Measurements from ENCODE around the gene SORCS1. TPM values are rescaled to one million over a fixed set of nuclear protein-coding genes. Genes with fewer than 3 reads are reported as not detected.
"Not testable (repeated sequence)": the region's sequence is repeated elsewhere in the genome, so short reads cannot be mapped to it uniquely, and the experiment has no call there.

Gene SORCS1
- total RNA-seq, 1 donor from 2014 or later, result 0.23 TPM

DNA sequence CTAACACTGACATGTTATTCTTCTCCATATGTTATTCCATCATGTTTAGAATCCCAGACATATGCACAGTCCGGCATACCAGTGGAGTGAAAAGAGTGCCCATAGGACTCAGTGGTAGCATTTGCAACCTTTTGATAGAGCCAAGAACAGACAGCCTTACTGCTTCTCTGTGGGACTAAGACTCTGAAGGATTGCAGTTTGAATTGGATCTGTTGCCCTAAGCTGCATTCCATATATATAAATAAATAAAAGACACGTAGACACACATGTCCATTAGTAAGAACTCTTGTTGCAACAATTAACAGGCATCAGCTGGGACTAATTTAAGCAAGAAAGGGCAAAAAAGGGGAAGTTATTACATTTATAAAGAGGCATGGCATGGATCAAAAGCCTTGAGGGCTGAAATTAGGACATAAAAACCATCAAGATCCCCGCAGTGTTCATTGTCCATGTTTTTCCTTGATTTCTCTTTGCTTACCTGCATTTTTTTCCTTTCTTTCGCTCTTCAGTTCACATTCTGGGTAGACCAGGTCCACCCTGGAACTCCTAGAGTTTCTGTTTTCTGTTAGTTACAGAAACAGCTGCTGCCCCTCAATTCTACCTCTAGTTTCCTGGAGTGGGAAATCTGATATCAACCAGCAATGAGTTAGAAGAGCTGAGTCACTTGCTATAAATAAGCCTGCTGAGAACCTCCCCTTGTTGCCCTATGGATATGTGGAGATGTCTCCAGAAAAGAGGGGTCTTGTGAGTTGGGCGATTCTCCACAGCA, 132.4 kb downstream of the SORCS1 start:
- DNase-seq (no peak), ATAC-seq (no peak)
- Histone ChIP-seq H3K4me1 (no peaks in the 10 kb centered on the region), H3K36me3 (no peaks in the 10 kb centered on the region), H3K9me3 (no peaks in the 10 kb centered on the region), H3K27ac (no peak overlapping the region), H3K4me3 (no peak overlapping the region), H3K27me3 (no peaks in the 10 kb centered on the region)
- TF ChIP-seq, protein P1, sequence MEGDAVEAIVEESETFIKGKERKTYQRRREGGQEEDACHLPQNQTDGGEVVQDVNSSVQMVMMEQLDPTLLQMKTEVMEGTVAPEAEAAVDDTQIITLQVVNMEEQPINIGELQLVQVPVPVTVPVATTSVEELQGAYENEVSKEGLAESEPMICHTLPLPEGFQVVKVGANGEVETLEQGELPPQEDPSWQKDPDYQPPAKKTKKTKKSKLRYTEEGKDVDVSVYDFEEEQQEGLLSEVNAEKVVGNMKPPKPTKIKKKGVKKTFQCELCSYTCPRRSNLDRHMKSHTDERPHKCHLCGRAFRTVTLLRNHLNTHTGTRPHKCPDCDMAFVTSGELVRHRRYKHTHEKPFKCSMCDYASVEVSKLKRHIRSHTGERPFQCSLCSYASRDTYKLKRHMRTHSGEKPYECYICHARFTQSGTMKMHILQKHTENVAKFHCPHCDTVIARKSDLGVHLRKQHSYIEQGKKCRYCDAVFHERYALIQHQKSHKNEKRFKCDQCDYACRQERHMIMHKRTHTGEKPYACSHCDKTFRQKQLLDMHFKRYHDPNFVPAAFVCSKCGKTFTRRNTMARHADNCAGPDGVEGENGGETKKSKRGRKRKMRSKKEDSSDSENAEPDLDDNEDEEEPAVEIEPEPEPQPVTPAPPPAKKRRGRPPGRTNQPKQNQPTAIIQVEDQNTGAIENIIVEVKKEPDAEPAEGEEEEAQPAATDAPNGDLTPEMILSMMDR (IDR thresholded peaks at IDR 0.05), result no peak
- intact Hi-C loops (cut with DNase I), result no loop called here

DNA sequence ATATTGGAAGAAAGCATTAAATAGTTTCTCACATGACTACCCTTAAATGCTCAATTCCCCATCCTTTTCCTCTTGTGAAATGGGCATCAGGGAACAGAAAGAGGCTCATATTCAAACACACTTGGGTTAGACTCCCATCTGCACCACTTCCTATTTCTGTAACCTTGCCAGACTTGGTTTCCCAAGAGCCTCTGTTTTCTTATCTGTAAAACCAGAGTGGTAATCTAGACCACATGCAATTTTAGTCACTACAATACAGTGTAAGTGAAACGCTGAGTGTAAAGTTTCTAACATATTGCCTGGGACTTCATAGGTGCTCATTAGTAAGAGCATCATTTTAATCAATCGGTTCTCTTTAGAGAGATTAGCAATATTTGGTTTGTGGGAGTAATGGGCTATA, 136.3 kb downstream of the SORCS1 start:
- Histone ChIP-seq H3K27me3 (no peaks in the 10 kb centered on the region), H3K27ac (no peak overlapping the region), H3K9me3 (no peaks in the 10 kb centered on the region), H3K4me3 (no peak overlapping the region), H3K4me1 (no peaks in the 10 kb centered on the region), H3K36me3 (no peaks in the 10 kb centered on the region)
- DNase-seq (no peak), ATAC-seq (peak; percentile 41)
- TF ChIP-seq, protein P1 (IDR thresholded peaks at IDR 0.05), result no peak
- intact Hi-C loops (cut with DNase I), result no loop called here

DNA sequence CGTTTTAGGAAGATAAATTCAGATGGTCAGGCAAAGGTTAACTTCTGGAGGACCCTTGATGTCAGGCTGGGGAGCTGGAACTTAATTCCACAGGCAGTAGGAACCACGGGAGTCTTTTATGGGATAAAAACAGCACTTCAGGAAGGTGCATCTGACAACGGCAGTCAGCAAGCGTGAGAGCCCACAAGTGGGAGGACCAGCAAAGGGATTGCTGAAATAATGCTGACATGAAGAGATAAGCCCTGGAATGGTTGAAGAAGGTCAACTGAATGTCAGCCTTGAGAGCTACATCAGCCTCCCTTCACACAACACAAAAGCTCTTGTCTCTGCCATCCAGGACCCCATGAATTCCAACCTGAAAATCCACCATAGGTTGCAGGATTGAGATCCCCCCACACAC, 138.8 kb downstream of the SORCS1 start:
- Histone ChIP-seq H3K27me3 (no peaks in the 10 kb centered on the region), H3K27ac (no peak overlapping the region), H3K4me3 (no peak overlapping the region), H3K4me1 (no peaks in the 10 kb centered on the region), H3K36me3 (no peaks in the 10 kb centered on the region), H3K9me3 (no peaks in the 10 kb centered on the region)
- DNase-seq (no peak), ATAC-seq (no peak)
- TF ChIP-seq, protein P1 (IDR thresholded peaks at IDR 0.05), result no peak
- intact Hi-C loops (cut with DNase I), result no loop called here

DNA sequence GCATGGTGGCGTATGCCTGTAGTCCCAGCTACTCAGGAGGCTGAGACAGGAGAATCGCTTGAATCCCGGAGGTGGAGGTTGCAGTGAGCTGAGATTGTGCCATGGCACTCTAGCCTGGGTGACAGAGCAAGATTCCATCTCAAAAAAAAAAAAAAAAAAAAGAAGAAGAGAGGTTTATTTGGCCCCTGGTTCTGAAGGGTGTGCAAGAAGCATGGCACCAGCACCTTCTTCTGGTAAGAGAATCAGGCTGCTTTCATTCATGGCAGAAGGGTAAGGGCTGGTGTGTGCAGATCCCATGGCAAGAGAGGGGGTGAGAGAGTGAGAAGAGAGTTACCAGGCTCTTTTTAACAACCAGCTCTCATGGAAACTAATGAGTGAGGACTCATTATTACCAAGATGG, 140.5 kb downstream of the SORCS1 start:
- H3K27me3 ChIP-seq; H3K27ac ChIP-seq; H3K9me3 ChIP-seq; intact Hi-C loops (cut with DNase I); ATAC-seq; H3K4me1 ChIP-seq; DNase-seq; H3K36me3 ChIP-seq; H3K4me3 ChIP-seq: not testable (repeated sequence)

DNA sequence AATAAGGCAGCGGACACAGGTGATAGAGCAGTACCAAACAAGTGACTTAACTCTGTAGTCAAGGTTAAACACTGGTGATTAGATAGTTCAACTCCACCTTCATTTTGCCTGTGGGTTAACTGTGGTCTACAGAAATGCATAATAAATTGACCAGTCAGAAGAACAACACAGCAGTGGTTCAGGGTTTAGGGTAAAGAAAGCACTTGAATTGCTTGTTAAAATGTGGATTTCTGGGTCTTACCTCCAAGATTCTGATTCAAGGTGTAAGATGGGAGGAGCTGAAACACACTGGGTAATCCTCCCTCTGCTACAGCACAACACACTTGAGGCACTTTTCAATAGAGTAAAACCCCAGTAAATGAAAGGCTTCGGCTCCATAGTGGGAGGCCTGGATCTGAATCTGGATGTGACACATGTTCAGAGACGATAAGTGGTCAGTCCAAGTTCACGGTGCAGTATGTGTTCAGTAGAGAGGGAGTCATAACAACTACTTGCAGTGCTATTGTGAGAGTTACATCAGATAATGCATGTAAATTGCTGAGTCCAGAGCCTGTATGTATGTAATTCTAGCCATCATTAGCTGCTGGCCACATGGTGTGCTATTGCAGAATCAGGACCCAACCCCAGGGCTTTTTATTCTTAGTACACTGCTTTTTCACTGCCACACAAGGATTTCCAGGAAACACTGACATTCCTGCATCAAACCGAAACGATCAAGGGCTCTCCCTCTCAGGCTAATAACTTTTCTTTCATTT, 141.7 kb downstream of the SORCS1 start:
- no peaks in the 10 kb centered on the region for H3K36me3 ChIP-seq
- intact Hi-C loops (cut with DNase I), result no loop called here
- no peaks in the 10 kb centered on the region for H3K27me3 ChIP-seq
- no peak for ATAC-seq
- H3K9me3 ChIP-seq, result no peaks in the 10 kb centered on the region
- TF ChIP-seq, protein P1 (IDR thresholded peaks at IDR 0.05), result no peak
- H3K4me3 ChIP-seq, result no peak overlapping the region
- H3K27ac ChIP-seq, result no peak overlapping the region
- no peak for DNase-seq
- H3K4me1 ChIP-seq, result no peaks in the 10 kb centered on the region

DNA sequence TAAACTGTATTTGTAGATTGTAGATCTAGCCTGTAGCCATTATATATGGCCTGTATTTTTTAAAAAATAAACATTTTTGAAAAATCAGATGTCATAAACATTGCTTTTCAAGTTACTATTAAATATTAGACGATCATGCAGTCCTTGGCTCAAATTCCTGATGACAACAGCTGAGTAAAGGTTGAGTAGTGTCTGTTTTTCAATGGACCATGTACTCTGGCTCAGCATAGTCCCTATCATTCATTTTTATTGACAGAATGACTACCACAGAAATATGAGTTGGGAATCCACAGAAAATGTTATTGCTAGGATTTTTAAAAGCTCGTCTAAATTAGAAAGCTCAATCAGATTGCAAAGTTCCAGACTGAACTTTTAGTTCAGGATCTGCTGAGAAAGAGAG, 145.4 kb downstream of the SORCS1 start:
- DNase-seq (no peak), ATAC-seq (no peak)
- no peaks in the 10 kb centered on the region for H3K36me3 ChIP-seq
- H3K4me3 ChIP-seq, result no peak overlapping the region
- intact Hi-C loops (cut with DNase I), result no loop called here
- H3K9me3 ChIP-seq, result no peaks in the 10 kb centered on the region
- no peaks in the 10 kb centered on the region for H3K4me1 ChIP-seq
- H3K27ac ChIP-seq, result no peak overlapping the region
- TF ChIP-seq, protein P1 (IDR thresholded peaks at IDR 0.05), result no peak
- no peaks in the 10 kb centered on the region for H3K27me3 ChIP-seq
